DMS53 (cell line): Measurements from ENCODE around the gene SETD3.

Experiments
- DNase-seq: peaks from one replicate; lab custom pipeline; 2025; lab: John Stamatoyannopoulos, UW

SETD3 gene

GRCh38 chr14:99393059-99393655 lies 87.5 kb downstream of the SETD3 start:
- peak; percentile 57 for DNase-seq

GRCh38 chr14:99391671-99392070 lies 89.0 kb downstream of the SETD3 start:
- no peak for DNase-seq

- DNase-seq, result peak; percentile 56
These were observed 91.4 kb downstream of the SETD3 start for GRCh38 chr14:99389174-99389826.

- DNase-seq, result no peak
These were observed 92.4 kb downstream of the SETD3 start for GRCh38 chr14:99388286-99388685.

- no peak for DNase-seq
These were observed 92.8 kb downstream of the SETD3 start for GRCh38 chr14:99387880-99388279.

- no peak for DNase-seq
These were observed 95.9 kb downstream of the SETD3 start for GRCh38 chr14:99384450-99385417.

- DNase-seq, result no peak
These were observed 96.9 kb downstream of the SETD3 start for GRCh38 chr14:99383472-99384449.

GRCh38 chr14:99382781-99383471 lies 97.7 kb downstream of the SETD3 start:
- no peak for DNase-seq

- peak; percentile 47 for DNase-seq
These were observed 98.6 kb downstream of the SETD3 start for GRCh38 chr14:99382071-99382470.

- DNase-seq, result peak; percentile 12
These were observed 99.0 kb downstream of the SETD3 start for GRCh38 chr14:99381688-99382060.

- no peak for DNase-seq
These were observed 99.5 kb downstream of the SETD3 start for GRCh38 chr14:99380991-99381687.

GRCh38 chr14:99380402-99380801 lies 100.3 kb downstream of the SETD3 start:
- DNase-seq, result no peak

GRCh38 chr14:99378782-99379214 lies 101.9 kb downstream of the SETD3 start:
- peak; percentile 89 for DNase-seq

GRCh38 chr14:99377951-99378350 lies 102.7 kb downstream of the SETD3 start:
- DNase-seq, result no peak

- DNase-seq, result no peak
These were observed 105.7 kb downstream of the SETD3 start for GRCh38 chr14:99374964-99375363.

GRCh38 chr14:99363616-99364290 lies 116.9 kb downstream of the SETD3 start:
- no peak for DNase-seq

- DNase-seq, result no peak
These were observed 117.6 kb downstream of the SETD3 start for GRCh38 chr14:99363051-99363450.

GRCh38 chr14:99361596-99362215 lies 119.0 kb downstream of the SETD3 start:
- no peak for DNase-seq
